MCF 10A (cell line): ENCODE data around the gene MYO3A. TPM values are rescaled to one million over a fixed set of nuclear protein-coding genes. Genes with fewer than 3 reads are reported as not detected.
A peak's percentile ranks its signal among the peaks of the same experiment; 100 is the strongest.

Source experiments
- BruUV-seq: library from RNA; stranded (reverse); fragments of 400-500 nt; replicated peaks from 2 replicates; lab custom pipeline; 2021; lab: Mats Ljungman, UMichigan
- CTCF ChIA-PET: fragments of 300-600 bp; sonication (Branson Sonifier 250); formaldehyde crosslinking; extraction: SDS; loops from one replicate; lab custom pipeline; 2021; ENCODE audit warnings: antibody characterized with exemption, inconsistent platforms; lab: Yijun Ruan, JAX
- POLR2A ChIA-PET: fragments of 300-600, 350-650 bp; sonication (Branson Sonifier 250); formaldehyde crosslinking; extraction: SDS; loops from one replicate; lab custom pipeline; 2020; ENCODE audit warnings: antibody characterized with exemption, inconsistent platforms; lab: Yijun Ruan, JAX
- DNase-seq: peaks from one replicate; pipeline ENCODE4 v3.0.0-alpha.2; 2018; ENCODE audit not compliant: unreplicated experiment
- H3K27ac Mint-ChIP-seq: one replicate; pipeline ENCODE4 v1.8.0; 2022; ENCODE audit warnings: mild to moderate bottlenecking, low read depth, mixed read lengths; ENCODE audit not compliant: unreplicated experiment
- H3K27me3 Mint-ChIP-seq: one replicate; pipeline ENCODE4 v1.8.0; 2022; ENCODE audit warnings: mixed read lengths; ENCODE audit not compliant: insufficient read depth, unreplicated experiment
- H3K36me3 Mint-ChIP-seq: one replicate; pipeline ENCODE4 v1.8.0; 2022; ENCODE audit warnings: mild to moderate bottlenecking, moderate library complexity, mixed read lengths; ENCODE audit not compliant: insufficient read depth, unreplicated experiment
- H3K4me1 Mint-ChIP-seq: one replicate; pipeline ENCODE4 v1.8.0; 2022; ENCODE audit warnings: mixed read lengths; ENCODE audit not compliant: insufficient read depth, unreplicated experiment
- H3K4me3 Mint-ChIP-seq: one replicate; pipeline ENCODE4 v1.8.0; 2022; ENCODE audit warnings: mild to moderate bottlenecking, moderate library complexity, mixed read lengths; ENCODE audit not compliant: unreplicated experiment
- H3K9me3 Mint-ChIP-seq: one replicate; pipeline ENCODE4 v1.8.0; 2022; ENCODE audit warnings: mixed read lengths; ENCODE audit not compliant: unreplicated experiment
- intact Hi-C: fragments of 100-400 bp; cut with micrococcal nuclease; formaldehyde crosslinking; loops from 2 replicates; pipeline ENCODE4 v1.14.1; 2022
- total RNA-seq: library from RNA; stranded (reverse); gene quantifications from 2 replicates; pipeline ENCODE4 v1.2.3, GENCODE V29; 2022
- TF ChIP-seq, protein P1 (sequence below): fragments of 200-600 bp; IDR thresholded peaks from one replicate; pipeline ENCODE4 v1.8.0; 2022; ENCODE audit warnings: antibody characterized with exemption, mild to moderate bottlenecking; ENCODE audit not compliant: unreplicated experiment

The MYO3A gene
- total RNA-seq, 1 experiment from 2014 or later, result not detected

DNA sequence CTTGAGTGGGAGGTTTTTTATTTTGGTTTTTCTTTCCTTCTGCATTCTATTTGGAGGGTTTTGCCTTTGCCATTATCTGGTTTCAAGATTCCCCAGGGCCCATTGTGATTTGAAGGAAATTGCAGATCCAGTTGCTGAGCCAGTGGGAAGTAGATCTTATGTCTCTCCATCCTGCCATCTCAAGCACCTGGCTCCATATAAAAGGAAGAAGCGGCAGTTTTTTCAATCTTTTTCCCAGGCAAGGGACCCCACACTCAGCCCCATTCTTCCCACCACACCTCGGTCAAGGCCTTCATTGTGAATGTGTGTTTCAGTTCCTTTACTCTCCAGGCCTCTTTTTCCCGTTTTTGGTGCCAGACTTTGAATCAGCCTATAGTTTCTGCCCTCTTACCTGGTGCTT, 95.8 kb downstream of the MYO3A start:
- H3K27me3 Mint-ChIP-seq, result peaks cover 56% of the 10 kb centered on the region
- intact Hi-C loops, result no loop called here
- no peaks in the 10 kb centered on the region for H3K4me1 Mint-ChIP-seq
- H3K9me3 Mint-ChIP-seq, result no peaks in the 10 kb centered on the region
- no peaks in the 10 kb centered on the region for H3K36me3 Mint-ChIP-seq
- CTCF ChIA-PET, result no interaction called here
- no peak overlapping the region for H3K27ac Mint-ChIP-seq
- DNase-seq, result no peak
- H3K4me3 Mint-ChIP-seq, result no peak overlapping the region
- TF ChIP-seq, protein P1, sequence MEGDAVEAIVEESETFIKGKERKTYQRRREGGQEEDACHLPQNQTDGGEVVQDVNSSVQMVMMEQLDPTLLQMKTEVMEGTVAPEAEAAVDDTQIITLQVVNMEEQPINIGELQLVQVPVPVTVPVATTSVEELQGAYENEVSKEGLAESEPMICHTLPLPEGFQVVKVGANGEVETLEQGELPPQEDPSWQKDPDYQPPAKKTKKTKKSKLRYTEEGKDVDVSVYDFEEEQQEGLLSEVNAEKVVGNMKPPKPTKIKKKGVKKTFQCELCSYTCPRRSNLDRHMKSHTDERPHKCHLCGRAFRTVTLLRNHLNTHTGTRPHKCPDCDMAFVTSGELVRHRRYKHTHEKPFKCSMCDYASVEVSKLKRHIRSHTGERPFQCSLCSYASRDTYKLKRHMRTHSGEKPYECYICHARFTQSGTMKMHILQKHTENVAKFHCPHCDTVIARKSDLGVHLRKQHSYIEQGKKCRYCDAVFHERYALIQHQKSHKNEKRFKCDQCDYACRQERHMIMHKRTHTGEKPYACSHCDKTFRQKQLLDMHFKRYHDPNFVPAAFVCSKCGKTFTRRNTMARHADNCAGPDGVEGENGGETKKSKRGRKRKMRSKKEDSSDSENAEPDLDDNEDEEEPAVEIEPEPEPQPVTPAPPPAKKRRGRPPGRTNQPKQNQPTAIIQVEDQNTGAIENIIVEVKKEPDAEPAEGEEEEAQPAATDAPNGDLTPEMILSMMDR, result no peak
- no TSS peak for BruUV-seq
- POLR2A ChIA-PET, result no interaction called here

DNA sequence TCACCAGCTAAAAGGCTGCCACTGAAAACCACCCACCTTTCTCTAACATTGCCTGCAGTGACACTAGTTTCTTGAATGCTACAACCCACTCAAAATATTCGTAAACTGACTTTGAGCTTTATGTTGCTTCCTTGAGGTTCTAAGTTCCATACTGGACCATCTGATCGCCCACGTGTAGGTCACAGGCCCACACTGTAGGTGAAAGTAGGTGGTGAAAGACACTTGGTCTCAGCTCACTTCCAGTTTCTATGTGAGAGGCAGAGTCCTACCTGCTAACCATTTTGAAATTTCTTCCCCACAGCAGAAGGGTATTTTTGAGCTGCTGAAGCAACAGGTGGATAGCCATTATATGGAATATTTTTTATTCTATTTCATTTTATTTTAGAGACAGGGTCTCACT, 97.3 kb downstream of the MYO3A start:
- Mint-ChIP-seq H3K9me3 (no peaks in the 10 kb centered on the region), H3K27ac (no peak overlapping the region), H3K27me3 (peaks cover 42% of the 10 kb centered on the region), H3K4me3 (no peak overlapping the region), H3K4me1 (no peaks in the 10 kb centered on the region), H3K36me3 (no peaks in the 10 kb centered on the region)
- DNase-seq, result no peak
- no TSS peak for BruUV-seq
- TF ChIP-seq, protein P1, result no peak
- ChIA-PET POLR2A (no interaction called here), CTCF (interaction anchor here (0.7 kb wide), 1 partner anchor 177 kb away, joined by 3 read pairs; no protein-coding TSS in a partner anchor)
- intact Hi-C loops, result no loop called here

DNA sequence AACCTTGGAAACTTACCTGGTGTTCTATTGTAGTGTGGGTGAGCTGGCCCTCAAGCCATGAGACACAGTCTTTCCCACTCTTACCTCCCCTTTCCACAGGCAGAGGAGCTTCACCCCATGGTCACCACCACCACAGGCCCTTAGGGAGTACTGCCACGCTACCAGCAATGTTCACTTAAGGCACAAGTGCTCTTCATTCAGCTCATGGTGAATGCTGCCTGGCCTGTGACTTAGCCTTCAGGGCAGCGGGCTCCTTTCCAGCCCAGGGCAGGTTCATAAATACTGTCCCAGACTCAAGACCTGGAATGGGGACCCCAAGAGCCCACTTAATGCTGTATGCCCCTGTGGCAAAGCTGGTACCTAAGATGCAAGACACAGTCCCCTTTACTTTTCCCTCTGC, 109.4 kb downstream of the MYO3A start:
- BruUV-seq, result no TSS peak
- Mint-ChIP-seq H3K4me1 (no peaks in the 10 kb centered on the region), H3K9me3 (peaks cover 11% of the 10 kb centered on the region), H3K27ac (no peak overlapping the region), H3K36me3 (no peaks in the 10 kb centered on the region), H3K4me3 (no peak overlapping the region), H3K27me3 (peaks cover 48% of the 10 kb centered on the region)
- DNase-seq, result no peak
- TF ChIP-seq, protein P1, result no peak
- ChIA-PET CTCF (no interaction called here), POLR2A (no interaction called here)
- intact Hi-C loops, result no loop called here

DNA sequence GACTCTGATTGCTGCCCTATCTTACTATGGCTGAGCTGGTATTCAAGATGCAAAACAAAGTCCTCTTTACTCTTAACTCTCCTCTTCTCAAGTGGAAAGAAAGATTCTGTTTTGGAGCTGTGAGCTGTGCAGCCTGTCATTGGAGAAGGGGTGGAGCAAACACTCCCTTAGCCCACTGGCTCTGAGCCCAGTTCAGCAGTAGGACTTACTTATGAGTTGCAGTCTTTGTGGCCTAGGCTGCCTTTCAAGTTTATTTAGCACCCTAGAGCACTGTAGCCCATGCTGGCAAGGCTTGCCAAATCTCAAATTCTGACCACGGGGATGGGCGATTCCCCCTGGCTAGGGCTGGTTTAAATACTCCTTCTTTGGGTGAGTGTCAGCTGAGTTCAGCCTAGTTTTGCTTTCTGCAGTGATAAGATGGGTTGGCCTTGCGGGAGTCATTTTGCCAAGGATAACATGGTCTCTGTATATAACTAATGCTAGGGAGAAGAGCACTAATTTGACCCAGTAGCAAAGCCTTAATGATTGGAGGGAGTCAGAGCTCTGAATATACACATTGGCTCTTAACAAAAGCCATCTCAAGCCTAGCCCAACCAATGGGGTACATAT, 110.2 kb downstream of the MYO3A start:
- TF ChIP-seq, protein P1, result no peak
- CTCF ChIA-PET, result no interaction called here

More for the DNA sequence above, 110.2 kb downstream of the MYO3A start:
- Mint-ChIP-seq H3K9me3 (peaks cover 11% of the 10 kb centered on the region), H3K27ac (no peak overlapping the region), H3K36me3 (no peaks in the 10 kb centered on the region), H3K27me3 (peaks cover 55% of the 10 kb centered on the region), H3K4me1 (no peaks in the 10 kb centered on the region), H3K4me3 (no peak overlapping the region)
- DNase-seq, result peak; percentile 56
- POLR2A ChIA-PET, result no interaction called here
- intact Hi-C loops, result no loop called here
- BruUV-seq, result no TSS peak
